H9 (cell line): ENCODE data around the gene RAD50. TPM values are rescaled to one million over a fixed set of nuclear protein-coding genes. Genes with fewer than 3 reads are reported as not detected.

Experiments
- DNase-seq: peaks from one replicate; pipeline ENCODE4 v3.0.0-alpha.2; 2017
- H2AFZ ChIP-seq: one replicate; pipeline ENCODE4 v1.6.1; 2013; ENCODE audit warnings: mild to moderate bottlenecking, low read length, control low read depth, moderate library complexity
- H2AK5ac ChIP-seq: 2 replicates; pipeline ENCODE4 v1.6.1; 2013; ENCODE audit warnings: low read length, control low read depth, mixed read lengths; ENCODE audit not compliant: insufficient read length
- H2BK120ac ChIP-seq: one replicate; pipeline ENCODE4 v1.6.1; 2013; ENCODE audit warnings: low read depth, mild to moderate bottlenecking, low read length, control low read depth, inconsistent platforms; ENCODE audit not compliant: poor library complexity, severe bottlenecking
- H2BK12ac ChIP-seq: 2 replicates; pipeline ENCODE4 v1.6.1; 2013; ENCODE audit warnings: low read length, control low read depth, mixed read lengths, low read depth; ENCODE audit not compliant: insufficient read length
- H2BK15ac ChIP-seq: 2 replicates; pipeline ENCODE4 v1.6.1; 2013; ENCODE audit warnings: low read depth, low read length, control low read depth
- H2BK20ac ChIP-seq: one replicate; pipeline ENCODE4 v1.6.1; 2013; ENCODE audit warnings: low read depth, mild to moderate bottlenecking, low read length, control low read depth, inconsistent platforms; ENCODE audit not compliant: poor library complexity, severe bottlenecking
- H2BK5ac ChIP-seq: 2 replicates; pipeline ENCODE4 v1.6.1; 2013; ENCODE audit warnings: low read length, control low read depth, mixed read lengths; ENCODE audit not compliant: insufficient read length
- H3K14ac ChIP-seq: 2 replicates; pipeline ENCODE4 v1.6.1; 2013; ENCODE audit warnings: low read length, control low read depth; ENCODE audit not compliant: insufficient read depth
- H3K18ac ChIP-seq: 2 replicates; pipeline ENCODE4 v1.6.1; 2013; ENCODE audit warnings: low read depth, mild to moderate bottlenecking, mixed read lengths, low read length, control low read depth; ENCODE audit not compliant: insufficient read length
- H3K23ac ChIP-seq: 2 replicates; pipeline ENCODE4 v1.6.1; 2013; ENCODE audit warnings: low read length, control low read depth, mixed read lengths, low read depth; ENCODE audit not compliant: insufficient read length
- H3K23me2 ChIP-seq: 2 replicates; pipeline ENCODE4 v1.6.1; 2013; ENCODE audit warnings: low read depth, mild to moderate bottlenecking, mixed read lengths, low read length, control low read depth; ENCODE audit not compliant: insufficient read length, poor library complexity, severe bottlenecking
- H3K27ac ChIP-seq: 2 replicates; pipeline ENCODE4 v1.5.1; 2013; ENCODE audit warnings: low read length, control low read depth, mixed read lengths, low read depth; ENCODE audit not compliant: insufficient read length
- H3K27me3 ChIP-seq: 2 replicates; pipeline ENCODE4 v1.6.1; 2013; ENCODE audit warnings: low read length, control low read depth, inconsistent platforms; ENCODE audit not compliant: insufficient read depth
- H3K4ac ChIP-seq: 2 replicates; pipeline ENCODE4 v1.6.1; 2013; ENCODE audit warnings: low read depth, mild to moderate bottlenecking, control low read depth, inconsistent platforms, low read length, moderate library complexity
- H3K4me1 ChIP-seq: 2 replicates; pipeline ENCODE4 v1.6.1; 2013; ENCODE audit warnings: low read length, control low read depth, inconsistent platforms; ENCODE audit not compliant: insufficient read depth
- H3K4me2 ChIP-seq: 2 replicates; pipeline ENCODE4 v1.6.1; 2013; ENCODE audit warnings: low read length, control low read depth, mixed read lengths; ENCODE audit not compliant: insufficient read length, insufficient read depth
- H3K56ac ChIP-seq: 2 replicates; pipeline ENCODE4 v1.6.1; 2013; ENCODE audit warnings: low read depth, mild to moderate bottlenecking, mixed read lengths, low read length, control low read depth; ENCODE audit not compliant: insufficient read length
- H3K79me1 ChIP-seq: 2 replicates; pipeline ENCODE4 v1.6.1; 2013; ENCODE audit warnings: low read depth, mild to moderate bottlenecking, moderate library complexity, low read length, control low read depth, inconsistent platforms; ENCODE audit not compliant: insufficient read depth, poor library complexity, severe bottlenecking
- H3K79me2 ChIP-seq: 2 replicates; pipeline ENCODE4 v1.6.1; 2013; ENCODE audit warnings: low read length, control low read depth, inconsistent platforms; ENCODE audit not compliant: insufficient read depth
- H3K9ac ChIP-seq: 2 replicates; pipeline ENCODE4 v1.6.1; 2013; ENCODE audit warnings: low read length, control low read depth, mixed read lengths; ENCODE audit not compliant: insufficient read length; ENCODE audit errors: extremely low read depth
- H3K9me3 ChIP-seq: one replicate; pipeline ENCODE4 v1.6.1; 2013; ENCODE audit warnings: low read depth, low read length, inconsistent platforms; ENCODE audit not compliant: control insufficient read depth
- H3T11ph ChIP-seq: one replicate; pipeline ENCODE4 v1.6.1; 2013; ENCODE audit warnings: mild to moderate bottlenecking, low read length, control low read depth, inconsistent platforms
- H4K20me1 ChIP-seq: one replicate; pipeline ENCODE4 v1.6.1; 2013; ENCODE audit not compliant: control insufficient read depth, insufficient read length, insufficient read depth
- H4K5ac ChIP-seq: 2 replicates; pipeline ENCODE4 v1.6.1; 2013; ENCODE audit warnings: low read depth, mild to moderate bottlenecking, mixed read lengths, low read length, control low read depth; ENCODE audit not compliant: insufficient read length
- H4K8ac ChIP-seq: replicated peaks from 2 replicates; pipeline ENCODE4 v1.6.1; 2013; ENCODE audit warnings: low read length, control low read depth, mixed read lengths, low read depth; ENCODE audit not compliant: insufficient read length
- H4K91ac ChIP-seq: 2 replicates; pipeline ENCODE4 v1.6.1; 2013; ENCODE audit warnings: low read depth, mild to moderate bottlenecking, moderate library complexity, mixed read lengths, low read length, control low read depth; ENCODE audit not compliant: insufficient read length
- H3K27ac Mint-ChIP-seq, 3 experiments: 2 replicates in 2 of 3; 3 replicates in 1 of 3; pipeline ENCODE4 v1.8.0; 2020 to 2021; ENCODE audit warnings: mixed read lengths in 3 of 3, mild to moderate bottlenecking in 1 of 3, moderate library complexity in 1 of 3
- H3K27me3 Mint-ChIP-seq: 2 replicates; pipeline ENCODE4 v1.8.0; 2021; ENCODE audit warnings: low read depth, mild to moderate bottlenecking, moderate library complexity, mixed read lengths
- H3K36me3 Mint-ChIP-seq, 3 experiments: 2 replicates in 2 of 3; 3 replicates in 1 of 3; pipeline ENCODE4 v1.8.0; 2020 to 2021; ENCODE audit warnings: low read depth in 3 of 3, mixed read lengths in 3 of 3; ENCODE audit not compliant: insufficient read depth in 1 of 3
- H3K4me1 Mint-ChIP-seq, 2 experiments: 2 replicates each; pipeline ENCODE4 v1.8.0; 2020; ENCODE audit warnings: mixed read lengths in 2 of 2
- H3K4me3 Mint-ChIP-seq, 2 experiments: 2 replicates in 1 of 2; 3 replicates in 1 of 2; pipeline ENCODE4 v1.8.0; 2020 to 2021; ENCODE audit warnings: mild to moderate bottlenecking in 2 of 2, mixed read lengths in 2 of 2, moderate library complexity in 1 of 2
- H3K9me3 Mint-ChIP-seq, 2 experiments: 2 replicates in 1 of 2; 3 replicates in 1 of 2; pipeline ENCODE4 v1.8.0; 2020; ENCODE audit warnings: mild to moderate bottlenecking in 2 of 2, mixed read lengths in 2 of 2, moderate library complexity in 1 of 2
- CTCF ChIP-seq: fragments of 200-600 bp; sonication (generic); conservative IDR thresholded peaks from 3 replicates; pipeline ENCODE4 v1.8.0; 2021; ENCODE audit warnings: antibody characterized with exemption, mild to moderate bottlenecking
- WGBS: extraction: QIAGEN DNeasy Blood & Tissue Kit; methylation state at CpG from one replicate; pipeline ENCODE4 v1.1.7; 2013; ENCODE audit warnings: missing lambda C conversion rate, low lambda C conversion rate, mixed read lengths; ENCODE audit not compliant: insufficient read length; ENCODE audit errors: extremely low coverage; 5-methylcytosine and 5-hydroxymethylcytosine counted together
- total RNA-seq: library from RNA; stranded (reverse); gene quantifications from 2 replicates; pipeline ENCODE4 v1.2.1, GENCODE V29; 2021

RAD50 gene
- total RNA-seq, 1 experiment from 2014 or later = 46.1 TPM

- Mint-ChIP-seq H3K36me3 (no peaks in the 10 kb centered on the region), H3K27me3 (peaks cover 14% of the 10 kb centered on the region), H3K9me3 (peaks cover 3 to 6% of the 10 kb centered on the region in 2 experiments; a peak in 2 of 5 replicates), H3K4me1 (peaks cover 0 to 2% of the 10 kb centered on the region in 2 experiments; a peak in 2 of 4 replicates), H3K27ac (no peak overlapping the region), H3K4me3 (peak overlapping the region; percentile 39 to 65; a peak in 4 of 5 replicates)
- Histone ChIP-seq H2BK20ac (no peak overlapping the region), H2BK15ac (no peak overlapping the region), H3K23ac (no peak overlapping the region), H3K9me3 (no peaks in the 10 kb centered on the region), H2BK120ac (no peak overlapping the region), H2AK5ac (no peak overlapping the region), H4K91ac (no peak overlapping the region), H3K79me2 (no peaks in the 10 kb centered on the region), H3K14ac (no peak overlapping the region), H3K56ac (no peak overlapping the region), H3K4ac (no peak overlapping the region), H2AFZ (peak overlapping the region; percentile 79), H3K23me2 (no peaks in the 10 kb centered on the region), H2BK12ac (no peak overlapping the region), H3K27ac (no peak overlapping the region), H3K4me2 (peak overlapping the region; percentile 21), H3K27me3 (no peaks in the 10 kb centered on the region), H2BK5ac (no peak overlapping the region), H4K5ac (no peak overlapping the region), H4K20me1 (no peaks in the 10 kb centered on the region), H3K9ac (no peak overlapping the region), H3K4me1 (no peaks in the 10 kb centered on the region), H3K18ac (peak overlapping the region; percentile 68), H3K79me1 (no peaks in the 10 kb centered on the region), H4K8ac (no peak overlapping the region), H3T11ph (no peak overlapping the region)
- peak; percentile 72 for DNase-seq
- TF ChIP-seq CTCF = peak; percentile 96
- no CpG with 5 or more reads among the region's 11 CpGs for WGBS
Observed at GRCh38 chr5:132526290-132526973, 30.3 kb upstream of the RAD50 start.
